D721Med (cell line): ENCODE measurements around the gene BNC2.

Experiments
- DNase-seq: peaks from one replicate; pipeline ENCODE4 v3.0.0; 2011; ENCODE audit warnings: low spot score; ENCODE audit not compliant: insufficient read length
- FAIRE-seq: peaks from 2 replicates; lab custom pipeline; 2011; peaks lifted over from hg19 to GRCh38; lab: Jason Lieb, UNC
- CTCF ChIP-seq: IDR thresholded peaks from 2 replicates; pipeline ENCODE4 v1.5.1; 2012; ENCODE audit warnings: mild to moderate bottlenecking, control low read depth; ENCODE audit not compliant: insufficient read depth; ENCODE audit errors: missing control alignments

The BNC2 gene

GRCh38 chr9:16407617-16408016, 462.9 kb downstream of the BNC2 start:
- no peak for DNase-seq
- no peak for FAIRE-seq
- TF ChIP-seq CTCF, result no peak

- no peak for TF ChIP-seq CTCF
- DNase-seq (no peak), FAIRE-seq (no peak)
These were observed 463.8 kb downstream of the BNC2 start for GRCh38 chr9:16406526-16407225.

GRCh38 chr9:16405421-16405820, 465.0 kb downstream of the BNC2 start:
- FAIRE-seq, result no peak
- TF ChIP-seq CTCF, result no peak

GRCh38 chr9:16401701-16402100, 468.8 kb downstream of the BNC2 start:
- DNase-seq (no peak), FAIRE-seq (no peak)
- no peak for TF ChIP-seq CTCF

More at GRCh38 chr9:16405421-16405820, 465.0 kb downstream of the BNC2 start:
- no peak for DNase-seq

- no peak for FAIRE-seq
- DNase-seq, result no peak
- no peak for TF ChIP-seq CTCF
These were observed 471.8 kb downstream of the BNC2 start for GRCh38 chr9:16398691-16399090.

- FAIRE-seq (no peak), DNase-seq (no peak)
- TF ChIP-seq CTCF, result no peak
These were observed 474.1 kb downstream of the BNC2 start for GRCh38 chr9:16396389-16396788.

- no peak for TF ChIP-seq CTCF
- no peak for DNase-seq
- FAIRE-seq, result no peak
These were observed 479.1 kb downstream of the BNC2 start for GRCh38 chr9:16391369-16391768.
